Activated CD8-positive, alpha-beta memory T cell treated with anti-CD3 and anti-CD28 coated beads, Interleukin-2, amount 50 U/mL, for 1 hour (primary cell): Measurements from ENCODE around the gene KBTBD8.

Source experiments
- DNase-seq: peaks from one replicate; pipeline ENCODE4 v3.0.0-alpha.2; 2020; ENCODE audit errors: extremely low read depth

KBTBD8 gene

GRCh38 chr3:66997560-66998112 lies 471 bp upstream of the KBTBD8 start:
- DNase-seq = no peak

- no peak for DNase-seq
Measured at GRCh38 chr3:66998904-66999235, 763 bp downstream of the KBTBD8 start.

- DNase-seq = no peak
Measured at GRCh38 chr3:67000009-67000408, 1.9 kb downstream of the KBTBD8 start.

GRCh38 chr3:67001086-67001861 lies 3.2 kb downstream of the KBTBD8 start:
- DNase-seq = no peak

GRCh38 chr3:67005974-67006373 lies 7.9 kb downstream of the KBTBD8 start:
- no peak for DNase-seq

GRCh38 chr3:67006460-67006859 lies 8.4 kb downstream of the KBTBD8 start:
- no peak for DNase-seq

- DNase-seq = no peak
Measured at GRCh38 chr3:67008388-67008787, 10.3 kb downstream of the KBTBD8 start.

GRCh38 chr3:67009716-67010115 lies 11.6 kb downstream of the KBTBD8 start:
- no peak for DNase-seq

- no peak for DNase-seq
Measured at GRCh38 chr3:67011414-67012131, 13.5 kb downstream of the KBTBD8 start.

GRCh38 chr3:67012564-67012963 lies 14.5 kb downstream of the KBTBD8 start:
- no peak for DNase-seq

- no peak for DNase-seq
Measured at GRCh38 chr3:67015702-67016484, 17.8 kb downstream of the KBTBD8 start.

- DNase-seq = no peak
Measured at GRCh38 chr3:67016522-67017080, 18.5 kb downstream of the KBTBD8 start.

- DNase-seq = no peak
Measured at GRCh38 chr3:67017211-67017610, 19.1 kb downstream of the KBTBD8 start.

- DNase-seq = no peak
Measured at GRCh38 chr3:67018105-67018788, 20.1 kb downstream of the KBTBD8 start.

GRCh38 chr3:67018789-67019526 lies 20.9 kb downstream of the KBTBD8 start:
- no peak for DNase-seq

GRCh38 chr3:67028001-67028784 lies 30.1 kb downstream of the KBTBD8 start:
- DNase-seq = no peak

- no peak for DNase-seq
Measured at GRCh38 chr3:67030785-67031740, 33.0 kb downstream of the KBTBD8 start.

GRCh38 chr3:67031986-67032385 lies 33.9 kb downstream of the KBTBD8 start:
- DNase-seq = no peak

- no peak for DNase-seq
Measured at GRCh38 chr3:67033079-67033478, 35.0 kb downstream of the KBTBD8 start.
